HepG2 (cell line): ENCODE results near the gene C9orf43. TPM values are rescaled to one million over a fixed set of nuclear protein-coding genes. Genes with fewer than 3 reads are reported as not detected.

Source experiments
- ISL2 ChIP-seq: sonication (generic); formaldehyde crosslinking; IDR thresholded peaks from 2 replicates; pipeline ENCODE4 v1.5.0; 2020; ENCODE audit warnings: missing genetic modification reagents
- MAFF ChIP-seq: IDR thresholded peaks from 2 replicates; pipeline ENCODE4 v1.6.1; 2011; ENCODE audit warnings: low read depth, low read length, improper control_type of control experiment
- TOPORS ChIP-seq: sonication (generic); formaldehyde crosslinking; IDR thresholded peaks from 2 replicates; pipeline ENCODE4 v1.8.0; 2023; ENCODE audit warnings: mild to moderate bottlenecking, missing genetic modification reagents
- ZNF33A ChIP-seq: sonication (generic); formaldehyde crosslinking; IDR thresholded peaks from 2 replicates; pipeline ENCODE4 v1.5.1; 2020; ENCODE audit warnings: missing genetic modification reagents, mild to moderate bottlenecking, moderate library complexity, borderline replicate concordance
- ZNF343 ChIP-seq: sonication (generic); formaldehyde crosslinking; IDR thresholded peaks from 2 replicates; pipeline ENCODE4 v1.4.0; 2020; ENCODE audit warnings: mild to moderate bottlenecking, missing genetic modification reagents
- ZNF367 ChIP-seq: sonication (generic); formaldehyde crosslinking; IDR thresholded peaks from 2 replicates; pipeline ENCODE4 v1.4.0; 2020; ENCODE audit warnings: missing genetic modification reagents, borderline replicate concordance
- ZNF598 ChIP-seq: sonication (generic); formaldehyde crosslinking; IDR thresholded peaks from 2 replicates; pipeline ENCODE4 v1.5.1; 2020; ENCODE audit warnings: mild to moderate bottlenecking, missing genetic modification reagents, borderline replicate concordance
- ZNF772 ChIP-seq: sonication (generic); formaldehyde crosslinking; IDR thresholded peaks from 2 replicates; pipeline ENCODE4 v1.5.0; 2020; ENCODE audit warnings: mild to moderate bottlenecking, missing genetic modification reagents
- polyA plus RNA-seq, 8 experiments: library from polyadenylated mRNA; depleted of rRNA in 3 of 8; stranded (reverse) in 7 of 8; unstranded in 1 of 8; fragments of >200 nt; fragmentation: Illumina TruSeq in 4 of 8; extraction: Trizol in 4 of 8; gene quantifications; 2 replicates each; pipeline versions ENCODE4 v1.2.1 to v1.2.3, GENCODE V29; 2011 to 2016; ENCODE audit warnings: low read depth in 4 of 8, missing spikeins in 1 of 8, mixed read lengths in 1 of 8; ENCODE audit not compliant: insufficient read depth in 1 of 8
- total RNA-seq, 5 experiments: library from RNA; depleted of rRNA; stranded (reverse); fragments of >200 nt; fragmentation: Illumina TruSeq; extraction: Trizol; gene quantifications; 2 replicates each; pipeline ENCODE4 v1.2.3, GENCODE V29; 2016; ENCODE audit warnings: low read depth in 1 of 5
- TF ChIP-seq, protein P1 (sequence below): sonication (generic); formaldehyde crosslinking; IDR thresholded peaks from one replicate; pipeline ENCODE4 v1.5.1; 2020; ENCODE audit warnings: mild to moderate bottlenecking, missing genetic modification reagents; ENCODE audit errors: not compliant biosample characterization
- TF ChIP-seq, protein P2 (sequence below): sonication (generic); formaldehyde crosslinking; IDR thresholded peaks from 2 replicates; pipeline ENCODE4 v1.8.0; 2022; ENCODE audit warnings: missing genetic modification reagents, mild to moderate bottlenecking, moderate library complexity, borderline replicate concordance
- TF ChIP-seq, protein P3 (sequence below): IDR thresholded peaks from 2 replicates; pipeline ENCODE4 v1.6.1; 2016; ENCODE audit warnings: mild to moderate bottlenecking, missing biosample characterization, missing genetic modification reagents
- TF ChIP-seq, protein P4 (sequence below): sonication (generic); formaldehyde crosslinking; IDR thresholded peaks from 2 replicates; pipeline ENCODE4 v1.8.1; 2023; ENCODE audit warnings: mild to moderate bottlenecking, missing genetic modification reagents, borderline replicate concordance
- TF ChIP-seq, protein P5 (sequence below): sonication (generic); formaldehyde crosslinking; IDR thresholded peaks from 2 replicates; pipeline ENCODE4 v1.8.0; 2022; ENCODE audit warnings: missing genetic modification reagents, mild to moderate bottlenecking, borderline replicate concordance

The C9orf43 gene
- total and polyA plus RNA-seq, 2 of the 13 experiments (the other 11 are each of a cell fraction or from before 2014, with no cell fraction given): 0.24 to 0.31 TPM

DNA sequence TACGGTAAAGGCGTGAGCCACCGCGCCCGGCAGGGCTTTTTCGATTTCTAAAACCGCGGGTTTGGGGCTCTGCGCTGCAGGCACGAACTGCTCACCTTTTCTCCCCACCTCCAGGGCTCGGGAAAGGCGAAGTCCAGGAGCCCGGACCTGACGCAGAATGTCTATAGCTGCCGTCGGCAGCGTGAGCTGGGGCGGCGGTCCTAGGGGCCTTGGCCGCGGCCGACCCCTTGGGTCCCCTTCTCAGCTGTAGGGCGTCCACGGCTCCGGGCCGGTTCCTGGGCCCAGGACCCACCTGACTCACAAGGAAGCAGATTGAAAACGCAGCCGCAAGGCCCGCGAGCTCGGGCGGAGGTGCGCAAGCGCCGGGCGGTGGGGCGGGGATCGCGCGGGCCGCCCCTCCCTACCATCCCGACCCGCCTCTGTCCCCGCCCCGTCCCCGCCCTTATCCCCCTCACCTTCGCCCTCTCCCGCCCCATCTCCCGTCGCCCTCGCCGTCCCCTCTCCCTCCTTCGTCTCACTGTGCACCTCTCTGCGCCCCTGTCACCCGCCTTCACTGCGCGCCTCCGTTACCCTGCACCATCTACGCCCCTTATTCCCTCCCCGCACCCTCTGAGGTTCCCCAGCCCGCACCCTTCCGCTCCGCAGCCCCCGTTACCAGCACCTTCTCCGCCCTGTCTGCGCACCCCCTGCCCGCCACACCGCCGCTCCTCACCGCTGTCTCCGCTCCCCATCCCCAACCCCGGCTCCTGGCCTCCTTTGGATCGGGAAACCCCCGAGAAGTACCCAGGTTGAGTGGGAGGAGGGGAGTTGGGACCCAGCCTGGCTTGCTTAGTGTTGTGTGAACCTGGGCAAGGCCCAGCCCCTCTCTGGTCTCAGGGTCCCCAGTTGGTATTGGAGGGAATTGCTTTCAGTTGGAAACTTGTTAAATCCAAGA, 33.6 kb upstream of the C9orf43 start, which contains the start of gene HDHD3 (continued):
- TF ChIP-seq, protein P1, sequence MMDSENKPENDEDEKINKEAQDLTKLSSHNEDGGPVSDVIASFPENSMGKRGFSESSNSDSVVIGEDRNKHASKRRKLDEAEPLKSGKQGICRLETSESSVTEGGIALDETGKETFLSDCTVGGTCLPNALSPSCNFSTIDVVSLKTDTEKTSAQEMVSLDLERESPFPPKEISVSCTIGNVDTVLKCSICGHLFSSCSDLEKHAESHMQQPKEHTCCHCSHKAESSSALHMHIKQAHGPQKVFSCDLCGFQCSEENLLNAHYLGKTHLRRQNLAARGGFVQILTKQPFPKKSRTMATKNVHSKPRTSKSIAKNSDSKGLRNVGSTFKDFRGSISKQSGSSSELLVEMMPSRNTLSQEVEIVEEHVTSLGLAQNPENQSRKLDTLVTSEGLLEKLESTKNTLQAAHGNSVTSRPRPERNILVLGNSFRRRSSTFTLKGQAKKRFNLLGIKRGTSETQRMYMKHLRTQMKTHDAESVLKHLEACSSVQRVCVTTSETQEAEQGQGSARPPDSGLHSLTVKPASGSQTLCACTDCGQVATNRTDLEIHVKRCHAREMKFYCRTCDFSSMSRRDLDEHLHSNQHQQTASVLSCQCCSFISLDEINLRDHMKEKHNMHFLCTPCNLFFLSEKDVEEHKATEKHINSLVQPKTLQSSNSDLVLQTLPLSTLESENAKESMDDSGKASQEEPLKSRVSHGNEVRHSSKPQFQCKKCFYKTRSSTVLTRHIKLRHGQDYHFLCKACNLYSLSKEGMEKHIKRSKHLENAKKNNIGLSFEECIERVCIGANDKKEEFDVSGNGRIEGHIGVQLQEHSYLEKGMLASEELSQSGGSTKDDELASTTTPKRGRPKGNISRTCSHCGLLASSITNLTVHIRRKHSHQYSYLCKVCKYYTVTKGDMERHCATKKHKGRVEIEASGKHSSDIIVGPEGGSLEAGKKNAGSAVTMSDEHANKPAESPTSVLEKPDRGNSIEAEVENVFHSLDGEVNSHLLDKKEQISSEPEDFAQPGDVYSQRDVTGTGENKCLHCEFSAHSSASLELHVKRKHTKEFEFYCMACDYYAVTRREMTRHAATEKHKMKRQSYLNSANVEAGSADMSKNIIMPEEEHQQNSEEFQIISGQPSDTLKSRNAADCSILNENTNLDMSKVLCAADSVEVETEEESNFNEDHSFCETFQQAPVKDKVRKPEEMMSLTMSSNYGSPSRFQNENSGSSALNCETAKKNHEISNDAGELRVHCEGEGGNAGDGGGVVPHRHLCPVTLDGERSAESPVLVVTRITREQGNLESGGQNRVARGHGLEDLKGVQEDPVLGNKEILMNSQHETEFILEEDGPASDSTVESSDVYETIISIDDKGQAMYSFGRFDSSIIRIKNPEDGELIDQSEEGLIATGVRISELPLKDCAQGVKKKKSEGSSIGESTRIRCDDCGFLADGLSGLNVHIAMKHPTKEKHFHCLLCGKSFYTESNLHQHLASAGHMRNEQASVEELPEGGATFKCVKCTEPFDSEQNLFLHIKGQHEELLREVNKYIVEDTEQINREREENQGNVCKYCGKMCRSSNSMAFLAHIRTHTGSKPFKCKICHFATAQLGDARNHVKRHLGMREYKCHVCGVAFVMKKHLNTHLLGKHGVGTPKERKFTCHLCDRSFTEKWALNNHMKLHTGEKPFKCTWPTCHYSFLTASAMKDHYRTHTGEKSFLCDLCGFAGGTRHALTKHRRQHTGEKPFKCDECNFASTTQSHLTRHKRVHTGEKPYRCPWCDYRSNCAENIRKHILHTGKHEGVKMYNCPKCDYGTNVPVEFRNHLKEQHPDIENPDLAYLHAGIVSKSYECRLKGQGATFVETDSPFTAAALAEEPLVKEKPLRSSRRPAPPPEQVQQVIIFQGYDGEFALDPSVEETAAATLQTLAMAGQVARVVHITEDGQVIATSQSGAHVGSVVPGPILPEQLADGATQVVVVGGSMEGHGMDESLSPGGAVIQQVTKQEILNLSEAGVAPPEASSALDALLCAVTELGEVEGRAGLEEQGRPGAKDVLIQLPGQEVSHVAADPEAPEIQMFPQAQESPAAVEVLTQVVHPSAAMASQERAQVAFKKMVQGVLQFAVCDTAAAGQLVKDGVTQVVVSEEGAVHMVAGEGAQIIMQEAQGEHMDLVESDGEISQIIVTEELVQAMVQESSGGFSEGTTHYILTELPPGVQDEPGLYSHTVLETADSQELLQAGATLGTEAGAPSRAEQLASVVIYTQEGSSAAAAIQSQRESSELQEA: peak; percentile 61
- TF ChIP-seq, protein P2, sequence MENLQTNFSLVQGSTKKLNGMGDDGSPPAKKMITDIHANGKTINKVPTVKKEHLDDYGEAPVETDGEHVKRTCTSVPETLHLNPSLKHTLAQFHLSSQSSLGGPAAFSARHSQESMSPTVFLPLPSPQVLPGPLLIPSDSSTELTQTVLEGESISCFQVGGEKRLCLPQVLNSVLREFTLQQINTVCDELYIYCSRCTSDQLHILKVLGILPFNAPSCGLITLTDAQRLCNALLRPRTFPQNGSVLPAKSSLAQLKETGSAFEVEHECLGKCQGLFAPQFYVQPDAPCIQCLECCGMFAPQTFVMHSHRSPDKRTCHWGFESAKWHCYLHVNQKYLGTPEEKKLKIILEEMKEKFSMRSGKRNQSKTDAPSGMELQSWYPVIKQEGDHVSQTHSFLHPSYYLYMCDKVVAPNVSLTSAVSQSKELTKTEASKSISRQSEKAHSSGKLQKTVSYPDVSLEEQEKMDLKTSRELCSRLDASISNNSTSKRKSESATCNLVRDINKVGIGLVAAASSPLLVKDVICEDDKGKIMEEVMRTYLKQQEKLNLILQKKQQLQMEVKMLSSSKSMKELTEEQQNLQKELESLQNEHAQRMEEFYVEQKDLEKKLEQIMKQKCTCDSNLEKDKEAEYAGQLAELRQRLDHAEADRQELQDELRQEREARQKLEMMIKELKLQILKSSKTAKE: peak; percentile 58
- TF ChIP-seq TOPORS (CRISPR knock-in tag): peak; percentile 50; the same call in 1 of the 2 replicates
- 0 out of 2 replicates have a peak, but pooled peaks have one; percentile 54 for TF ChIP-seq ZNF598 (CRISPR knock-in tag)
- TF ChIP-seq ZNF343: no peak
- no peak for TF ChIP-seq MAFF
- TF ChIP-seq, protein P3, sequence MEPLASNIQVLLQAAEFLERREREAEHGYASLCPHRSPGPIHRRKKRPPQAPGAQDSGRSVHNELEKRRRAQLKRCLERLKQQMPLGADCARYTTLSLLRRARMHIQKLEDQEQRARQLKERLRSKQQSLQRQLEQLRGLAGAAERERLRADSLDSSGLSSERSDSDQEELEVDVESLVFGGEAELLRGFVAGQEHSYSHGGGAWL (CRISPR knock-in tag): peak; percentile 81
- TF ChIP-seq, protein P4, sequence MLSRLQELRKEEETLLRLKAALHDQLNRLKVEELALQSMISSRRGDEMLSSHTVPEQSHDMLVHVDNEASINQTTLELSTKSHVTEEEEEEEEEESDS (CRISPR knock-in tag): peak; percentile 38; the same call in 1 of the 2 replicates
- 0 out of 2 replicates have a peak, but pooled peaks have one; percentile 34 for TF ChIP-seq ZNF33A (CRISPR knock-in tag)
- TF ChIP-seq, protein P5, sequence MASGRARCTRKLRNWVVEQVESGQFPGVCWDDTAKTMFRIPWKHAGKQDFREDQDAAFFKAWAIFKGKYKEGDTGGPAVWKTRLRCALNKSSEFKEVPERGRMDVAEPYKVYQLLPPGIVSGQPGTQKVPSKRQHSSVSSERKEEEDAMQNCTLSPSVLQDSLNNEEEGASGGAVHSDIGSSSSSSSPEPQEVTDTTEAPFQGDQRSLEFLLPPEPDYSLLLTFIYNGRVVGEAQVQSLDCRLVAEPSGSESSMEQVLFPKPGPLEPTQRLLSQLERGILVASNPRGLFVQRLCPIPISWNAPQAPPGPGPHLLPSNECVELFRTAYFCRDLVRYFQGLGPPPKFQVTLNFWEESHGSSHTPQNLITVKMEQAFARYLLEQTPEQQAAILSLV (CRISPR knock-in tag): no peak; the same call in 1 of the 2 replicates
- TF ChIP-seq ZNF772 (CRISPR knock-in tag): no peak
- TF ChIP-seq ISL2: peak; percentile 67; the same call in 1 of the 2 replicates
- no peak for TF ChIP-seq ZNF367 (CRISPR knock-in tag)
